ENCODE measurements around the gene PADI2. TPM values are rescaled to one million over a fixed set of nuclear protein-coding genes. Genes with fewer than 3 reads are reported as not detected.

The PADI2 gene
- polyA plus RNA-seq, 1 donor (not counting 4 experiments of a cell fraction or from before 2014, with no cell fraction given), result 0.13 TPM

GRCh38 chr1:17043676-17044075, 75.6 kb downstream of the PADI2 start:
- H3K9me1 ChIP-seq (ENCODE audit: control insufficient read depth, extremely low read depth, insufficient read depth, low read length), result no peaks in the 10 kb centered on the region
- no peak for FAIRE-seq
- dilution Hi-C loops (cut with MboI; ENCODE audit: extremely low pct_ligation_motif_present, low sequenced_read_pairs), result no loop called here

GRCh38 chr1:17040135-17040534, 79.1 kb downstream of the PADI2 start:
- TF ChIP-seq EZH2 (IDR thresholded peaks at IDR 0.05; ENCODE audit: low read length) (no peak), CTCF (optimal IDR thresholded peaks at IDR 0.05 in 1 of 3, IDR thresholded peaks at IDR 0.05 in 1 of 3, conservative IDR thresholded peaks at IDR 0.05 in 1 of 3; ENCODE audit: extremely low read depth in 1 of 3, insufficient read depth in 2 of 3, low read length in 3 of 3) (no peak)
- H3K36me3 ChIP-seq (ENCODE audit: control insufficient read depth in 2 of 2, extremely low read depth in 1 of 2, insufficient read depth in 2 of 2, low read length in 2 of 2), result peaks cover 16 to 18% of the 10 kb centered on the region in 2 experiments
- H4K20me1 ChIP-seq (ENCODE audit: control insufficient read depth, extremely low read depth, insufficient read depth, low read length), result no peaks in the 10 kb centered on the region
- H3K4me3 ChIP-seq (ENCODE audit: control insufficient read depth in 2 of 3, extremely low read depth in 1 of 3, insufficient read depth in 2 of 3, low read depth in 1 of 3, low read length in 3 of 3), result no peak overlapping the region
- no peak overlapping the region for H3K9ac ChIP-seq (ENCODE audit: control insufficient read depth, extremely low read depth, insufficient read depth, low read length)
- H3K27me3 ChIP-seq (ENCODE audit: control insufficient read depth, extremely low read depth, insufficient read depth, low read length), result no peaks in the 10 kb centered on the region
- no peak overlapping the region for H3K4me2 ChIP-seq (ENCODE audit: control insufficient read depth, extremely low read depth, insufficient read depth, low read depth, low read length)
- H2AFZ ChIP-seq (ENCODE audit: control insufficient read depth, low read length), result no peak overlapping the region
- FAIRE-seq (no peak), DNase-seq (ENCODE audit: low read depth, low spot score) (no peak)
- H3K79me2 ChIP-seq (ENCODE audit: control insufficient read depth, insufficient read depth, low read length), result peaks cover 24% of the 10 kb centered on the region
- no peaks in the 10 kb centered on the region for H3K9me3 ChIP-seq (ENCODE audit: control insufficient read depth, low read depth, low read length)
- H3K9me1 ChIP-seq (ENCODE audit: control insufficient read depth, extremely low read depth, insufficient read depth, low read length), result no peaks in the 10 kb centered on the region
- no peak overlapping the region for H3K27ac ChIP-seq (ENCODE audit: control insufficient read depth, insufficient read depth, low read length)
- H3K4me1 ChIP-seq (ENCODE audit: control insufficient read depth, extremely low read depth, insufficient read depth, low read length), result no peaks in the 10 kb centered on the region
- dilution Hi-C loops (cut with MboI; ENCODE audit: extremely low pct_ligation_motif_present, low sequenced_read_pairs), result no loop called here

More at GRCh38 chr1:17043676-17044075, 75.6 kb downstream of the PADI2 start:
- no peak overlapping the region for H3K4me3 ChIP-seq (ENCODE audit: control insufficient read depth in 2 of 3, extremely low read depth in 1 of 3, insufficient read depth in 2 of 3, low read depth in 1 of 3, low read length in 3 of 3)
- peaks cover 15 to 18% of the 10 kb centered on the region in 2 experiments for H3K36me3 ChIP-seq (ENCODE audit: control insufficient read depth in 2 of 2, extremely low read depth in 1 of 2, insufficient read depth in 2 of 2, low read length in 2 of 2)
- no peak overlapping the region for H3K4me2 ChIP-seq (ENCODE audit: control insufficient read depth, extremely low read depth, insufficient read depth, low read depth, low read length)
- H3K79me2 ChIP-seq (ENCODE audit: control insufficient read depth, insufficient read depth, low read length), result peaks cover 39% of the 10 kb centered on the region
- H2AFZ ChIP-seq (ENCODE audit: control insufficient read depth, low read length), result no peak overlapping the region
- no peaks in the 10 kb centered on the region for H3K27me3 ChIP-seq (ENCODE audit: control insufficient read depth, extremely low read depth, insufficient read depth, low read length)
- DNase-seq (ENCODE audit: low read depth, low spot score), result no peak
- TF ChIP-seq CTCF (optimal IDR thresholded peaks at IDR 0.05 in 1 of 3, IDR thresholded peaks at IDR 0.05 in 1 of 3, conservative IDR thresholded peaks at IDR 0.05 in 1 of 3; ENCODE audit: extremely low read depth in 1 of 3, insufficient read depth in 2 of 3, low read length in 3 of 3) (no peak), EZH2 (IDR thresholded peaks at IDR 0.05; ENCODE audit: low read length) (no peak)
- no peak overlapping the region for H3K27ac ChIP-seq (ENCODE audit: control insufficient read depth, insufficient read depth, low read length)
- H3K9me3 ChIP-seq (ENCODE audit: control insufficient read depth, low read depth, low read length), result no peaks in the 10 kb centered on the region
- H3K9ac ChIP-seq (ENCODE audit: control insufficient read depth, extremely low read depth, insufficient read depth, low read length), result no peak overlapping the region
- peaks cover 4% of the 10 kb centered on the region for H3K4me1 ChIP-seq (ENCODE audit: control insufficient read depth, extremely low read depth, insufficient read depth, low read length)
- H4K20me1 ChIP-seq (ENCODE audit: control insufficient read depth, extremely low read depth, insufficient read depth, low read length), result no peaks in the 10 kb centered on the region
